Stimulated activated CD4-positive, alpha-beta T cell treated with anti-CD3 and anti-CD28 coated beads, Interleukin-1b, Interleukin-23, amount 100 ng/mL, for 48 hours (primary cell): ENCODE measurements around the gene P2RX3.
"Not testable (repeated sequence)": the region's sequence is repeated elsewhere in the genome, so short reads cannot be mapped to it uniquely, and the experiment has no call there.

ENCODE experiments used
- DNase-seq: peaks from one replicate; pipeline ENCODE4 v3.0.0-alpha.2; 2020

P2RX3 gene

DNA sequence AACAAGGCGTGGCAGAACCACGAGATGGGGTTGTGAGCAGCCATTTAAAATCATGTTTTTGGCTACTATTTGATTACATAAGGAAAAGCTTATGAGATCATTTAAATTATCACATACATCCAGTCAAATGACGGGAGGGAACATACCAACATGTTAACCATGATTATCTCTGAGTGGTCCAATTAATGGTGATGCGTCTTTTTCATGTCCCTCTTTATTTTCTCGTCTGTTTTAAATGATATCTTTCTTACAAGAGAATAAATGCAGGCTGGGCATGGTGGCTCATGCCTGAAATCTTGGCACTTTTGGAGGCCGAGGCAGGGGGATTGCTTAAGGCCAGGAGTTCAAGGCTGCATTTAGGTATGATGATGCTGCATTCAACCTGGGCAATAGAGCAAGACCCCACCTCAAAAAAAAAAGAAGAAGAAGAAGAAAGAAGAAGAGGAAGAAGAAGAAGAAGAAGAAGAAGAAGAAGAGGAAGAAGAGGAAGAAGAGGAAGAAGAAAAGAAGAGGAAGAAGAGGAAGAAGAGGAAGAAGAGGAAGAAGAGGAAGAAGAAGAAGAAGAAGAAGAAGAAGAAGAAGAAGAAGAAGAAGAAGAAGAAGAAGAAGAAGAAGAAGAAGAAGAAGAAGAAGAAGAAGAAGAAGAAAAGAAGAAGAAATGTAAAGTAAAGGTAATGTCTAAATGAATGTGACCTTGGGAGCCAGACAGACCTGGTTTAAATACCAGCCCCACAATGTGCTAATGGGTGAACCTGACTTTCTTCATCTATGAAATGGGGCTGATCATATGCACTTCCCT is 65.0 kb downstream of the P2RX3 start:
- not testable (repeated sequence) for DNase-seq

DNA sequence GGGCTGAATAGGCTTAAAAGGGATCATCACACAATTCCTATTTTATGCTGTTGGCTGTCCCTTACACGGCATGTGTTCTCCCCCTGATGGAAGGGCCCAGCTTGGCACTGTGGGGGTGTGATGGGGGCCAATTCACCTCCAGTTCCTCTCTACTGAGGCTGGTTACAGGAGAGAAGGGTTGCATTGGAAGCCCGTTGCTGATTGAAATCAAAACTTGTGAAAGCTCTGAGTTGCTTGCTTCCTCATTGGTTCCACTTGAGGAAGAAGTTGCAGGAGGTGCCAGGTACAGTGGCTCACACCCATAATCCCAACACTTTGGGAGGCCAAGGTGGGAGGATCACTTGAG is 65.6 kb downstream of the P2RX3 start:
- DNase-seq, result no peak

DNA sequence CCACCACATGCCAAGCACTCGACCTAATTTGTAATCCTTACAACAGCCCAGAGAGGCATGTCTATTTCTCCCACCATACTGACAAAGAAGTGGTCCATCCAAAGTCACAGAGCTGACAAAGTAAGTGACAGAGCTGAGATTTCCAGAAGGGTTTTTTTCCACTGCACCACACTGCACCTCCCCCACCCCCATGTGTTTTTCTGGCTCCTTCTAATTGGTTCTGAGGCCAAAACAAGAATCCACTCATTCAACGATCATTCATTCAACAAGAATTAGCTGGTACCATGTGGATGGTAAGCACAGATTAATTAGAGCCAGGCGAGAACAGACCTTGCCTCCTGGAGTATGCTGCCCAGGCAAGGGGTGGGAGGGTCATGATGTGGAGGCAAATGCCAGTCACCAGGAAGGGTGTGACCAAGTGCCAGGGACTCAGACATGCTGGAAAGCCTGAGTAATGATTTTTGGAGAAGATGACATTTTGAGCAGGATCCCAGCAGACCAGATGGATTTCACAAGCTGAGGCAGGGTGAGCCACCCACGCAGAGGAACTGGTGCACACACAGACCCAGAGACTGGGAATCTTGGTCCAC is 67.2 kb downstream of the P2RX3 start:
- DNase-seq, result no peak

DNA sequence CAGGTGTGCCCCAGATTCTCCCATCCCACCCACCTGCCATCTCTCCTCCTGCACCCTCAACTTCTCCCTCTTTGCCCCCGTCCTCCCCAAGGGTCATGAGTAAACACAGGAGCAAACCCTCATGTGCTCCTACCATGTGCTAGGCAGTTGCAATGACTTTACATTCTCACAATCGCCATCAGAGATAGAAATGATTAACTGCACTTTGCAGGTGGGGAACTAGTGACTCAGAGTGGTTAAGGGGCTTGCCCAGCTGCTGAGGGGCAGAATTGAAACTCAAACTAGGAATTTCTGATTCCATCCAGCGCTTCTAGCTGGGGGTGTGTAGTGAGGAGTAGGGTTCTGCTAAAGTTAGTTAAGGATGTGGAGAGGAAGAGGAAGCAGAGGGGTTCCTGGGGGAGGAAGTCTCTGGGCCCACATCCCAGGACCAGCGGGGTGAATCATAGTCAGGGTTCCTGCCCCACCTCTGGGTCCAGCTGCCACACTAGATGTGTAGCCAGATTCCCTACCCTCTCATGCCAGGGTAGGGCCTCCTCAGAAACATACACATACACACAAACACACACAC is 68.3 kb downstream of the P2RX3 start:
- DNase-seq, result peak; percentile 63

DNA sequence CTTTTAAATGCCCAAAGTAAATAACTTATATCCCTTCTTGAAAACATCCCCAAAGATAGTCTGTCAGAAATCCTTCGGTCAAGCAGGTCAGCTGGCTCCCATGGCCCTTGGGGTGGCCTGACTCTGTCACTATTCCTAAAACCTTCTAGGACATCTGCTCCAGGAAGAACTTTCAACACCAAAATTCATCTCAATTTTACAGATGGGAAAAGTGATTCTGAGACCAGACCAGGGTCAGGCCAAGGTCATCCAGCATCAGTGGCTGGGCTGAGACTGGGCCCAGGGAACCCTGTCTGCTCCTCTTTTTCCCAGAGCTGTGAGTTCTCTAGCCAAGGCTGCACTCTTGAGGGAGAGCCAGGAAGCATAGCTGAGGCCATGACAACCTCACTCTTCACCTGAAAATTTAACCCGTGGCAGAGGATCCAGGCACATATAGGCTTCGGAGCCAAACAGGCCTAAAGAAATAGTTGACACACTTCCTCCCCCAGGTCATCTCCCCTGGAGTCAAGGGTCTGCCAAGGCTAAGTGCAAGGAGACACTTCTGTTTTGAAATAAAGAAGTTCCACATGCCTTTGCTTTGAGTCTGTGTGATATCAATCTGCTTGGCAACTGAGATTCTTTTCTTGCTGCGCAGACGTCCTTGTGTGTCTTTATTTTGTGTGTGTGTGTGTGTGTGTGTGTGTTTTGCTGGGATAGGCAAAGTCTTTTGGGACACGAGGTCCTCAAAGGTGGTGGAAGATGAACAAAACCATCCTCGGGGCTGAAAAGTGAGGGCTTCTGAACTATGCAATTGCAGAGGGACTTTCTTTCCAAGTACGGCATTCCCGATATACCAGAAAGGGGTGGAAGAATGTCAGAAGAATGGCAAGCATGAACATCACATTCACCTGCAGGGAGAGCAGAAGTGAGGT is 69.1 kb downstream of the P2RX3 start:
- no peak for DNase-seq

DNA sequence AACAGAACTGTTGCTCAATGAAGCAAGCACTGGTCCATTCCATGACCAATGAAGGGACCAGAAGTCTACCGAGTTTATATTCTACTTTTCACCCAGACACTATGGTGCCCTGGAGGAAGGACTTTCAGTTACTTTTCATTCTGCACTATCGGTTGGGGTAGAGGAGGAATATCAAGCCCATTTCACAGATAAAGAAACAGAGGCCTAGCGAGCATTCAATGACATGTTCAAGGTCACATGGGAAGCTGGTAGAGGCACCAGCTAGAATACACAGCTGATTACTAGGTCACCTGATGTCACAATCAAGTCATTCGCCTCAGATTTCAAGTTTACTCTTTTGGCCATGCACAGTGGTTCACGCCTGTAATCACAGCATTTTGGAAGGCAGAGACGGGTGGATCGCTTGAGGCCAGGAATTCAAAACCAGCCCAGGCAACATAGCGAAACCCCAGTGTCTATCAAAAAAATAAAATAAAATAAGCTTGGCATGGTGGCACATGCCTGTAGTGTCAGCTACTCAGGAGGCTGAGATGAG is 69.9 kb downstream of the P2RX3 start:
- no peak for DNase-seq

DNA sequence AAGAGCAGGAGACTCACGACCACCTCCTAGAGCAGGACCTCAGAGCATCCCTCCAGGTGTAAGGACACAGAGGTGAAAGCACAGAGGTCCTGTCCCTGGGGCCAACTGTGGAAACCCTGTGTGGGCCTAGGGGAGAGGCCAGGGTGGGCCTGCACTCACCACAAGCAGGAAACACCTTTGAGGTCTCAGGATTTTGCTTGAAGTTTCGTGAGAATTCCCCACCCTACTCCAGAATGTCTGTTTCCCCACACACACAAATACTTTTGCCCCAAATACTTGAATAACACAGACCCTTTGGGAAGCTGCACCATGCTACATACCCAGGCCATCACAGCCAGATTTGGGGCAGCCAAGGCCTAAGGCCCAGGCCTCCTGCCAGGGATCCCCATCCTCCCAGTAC is 70.6 kb downstream of the P2RX3 start:
- no peak for DNase-seq

DNA sequence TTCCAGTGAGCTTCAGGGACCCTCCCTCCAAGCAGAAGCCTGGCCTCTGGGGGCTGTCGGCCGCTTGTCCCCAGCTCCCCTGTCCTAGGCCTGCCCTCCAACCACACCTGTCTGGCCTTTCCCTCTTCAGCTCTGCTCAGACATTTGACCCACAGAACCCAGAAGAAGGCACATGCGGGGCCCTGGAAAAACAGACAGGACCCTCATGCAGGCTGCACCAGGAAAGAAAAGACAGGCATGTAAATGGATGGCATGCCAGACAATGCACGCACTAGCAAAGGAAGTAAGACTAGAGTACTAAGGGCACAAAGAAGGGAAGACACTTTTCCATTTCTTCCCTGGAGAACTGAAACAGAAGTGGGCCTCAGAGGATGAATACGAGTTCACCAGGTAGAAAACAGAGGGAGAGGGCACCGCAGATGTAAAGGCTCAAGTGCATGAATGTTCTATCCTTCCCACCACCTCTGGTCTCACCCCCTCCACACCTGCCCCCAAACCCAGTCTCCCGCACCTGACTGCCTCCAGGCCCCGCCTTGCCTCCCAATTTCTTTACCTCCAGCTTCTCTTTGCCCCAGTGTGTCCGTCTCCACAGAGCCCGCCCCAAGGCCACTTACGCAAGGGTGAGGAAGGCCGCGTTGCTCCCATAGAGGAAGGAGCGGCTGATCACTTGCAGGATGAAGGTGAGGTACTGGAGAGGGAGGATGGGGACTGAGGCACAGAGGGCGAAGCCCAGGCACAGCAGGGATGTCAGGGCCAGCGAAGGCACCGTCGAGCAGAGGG is 71.4 kb downstream of the P2RX3 start:
- DNase-seq, result no peak

DNA sequence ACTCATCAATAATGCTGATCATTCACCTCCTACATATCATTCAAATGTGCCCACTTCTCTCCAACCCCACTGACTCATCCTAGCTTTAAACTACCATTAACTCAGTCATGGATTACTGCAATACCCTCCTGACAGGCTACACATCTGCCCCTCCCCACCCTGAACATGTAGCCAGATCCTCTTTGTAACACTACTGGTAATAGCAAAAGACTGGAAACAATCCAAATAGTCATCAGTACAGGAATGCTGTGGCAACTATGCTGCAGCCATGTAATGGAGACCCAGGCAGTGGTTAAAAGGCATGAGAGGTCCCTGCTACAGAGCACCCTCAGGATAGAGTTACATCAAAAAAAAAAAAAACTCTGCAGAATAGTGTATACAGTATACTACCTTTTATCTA is 72.1 kb downstream of the P2RX3 start:
- no peak for DNase-seq

DNA sequence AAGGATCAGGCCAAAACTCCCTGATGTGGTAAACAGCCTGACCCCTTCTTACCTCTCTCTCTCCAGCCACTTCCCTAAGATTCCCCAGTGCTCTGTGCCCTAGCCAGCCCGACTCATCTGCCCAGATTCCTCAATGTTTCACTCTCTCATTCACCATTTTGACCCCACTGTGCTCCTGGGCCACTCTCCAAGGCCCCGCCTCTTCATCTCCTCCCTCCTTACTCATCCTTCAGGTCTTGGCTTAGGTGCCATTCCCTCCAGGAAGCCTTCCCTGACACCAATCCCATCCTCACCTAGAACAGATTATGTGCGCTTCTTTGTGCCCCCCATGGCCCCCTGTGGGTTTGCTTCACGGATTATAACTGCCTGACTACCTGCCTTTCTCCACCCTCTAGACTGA is 75.5 kb downstream of the P2RX3 start:
- no peak for DNase-seq

DNA sequence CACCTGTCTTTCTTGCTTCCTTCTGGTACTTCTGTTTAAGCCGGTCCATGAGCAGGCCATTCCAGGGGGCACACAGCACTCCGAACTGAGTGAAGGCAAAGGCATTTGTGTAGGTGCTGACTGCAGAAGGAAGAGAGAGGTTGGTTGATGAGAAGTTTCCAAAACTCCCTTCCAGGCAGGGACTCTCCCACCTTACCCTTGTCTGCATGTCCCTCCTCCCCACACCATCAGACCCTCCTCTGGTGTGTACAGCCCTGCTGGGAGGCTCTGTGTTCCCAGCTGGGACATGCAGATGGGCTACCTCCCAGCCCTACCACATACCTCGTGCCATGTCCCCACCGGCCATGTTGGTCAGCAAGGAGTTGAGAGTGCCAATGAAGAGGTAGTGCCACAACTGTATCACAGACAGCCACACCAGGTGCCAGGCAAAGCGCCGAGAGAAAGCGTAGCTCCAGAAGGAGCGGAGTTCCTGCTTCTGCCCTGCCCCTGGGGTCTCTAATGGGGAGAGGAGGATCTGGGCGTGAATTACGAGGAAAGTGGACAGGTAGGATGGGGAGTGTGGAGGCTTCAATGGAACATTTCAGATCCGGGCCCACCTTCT is 76.6 kb downstream of the P2RX3 start:
- no peak for DNase-seq

DNA sequence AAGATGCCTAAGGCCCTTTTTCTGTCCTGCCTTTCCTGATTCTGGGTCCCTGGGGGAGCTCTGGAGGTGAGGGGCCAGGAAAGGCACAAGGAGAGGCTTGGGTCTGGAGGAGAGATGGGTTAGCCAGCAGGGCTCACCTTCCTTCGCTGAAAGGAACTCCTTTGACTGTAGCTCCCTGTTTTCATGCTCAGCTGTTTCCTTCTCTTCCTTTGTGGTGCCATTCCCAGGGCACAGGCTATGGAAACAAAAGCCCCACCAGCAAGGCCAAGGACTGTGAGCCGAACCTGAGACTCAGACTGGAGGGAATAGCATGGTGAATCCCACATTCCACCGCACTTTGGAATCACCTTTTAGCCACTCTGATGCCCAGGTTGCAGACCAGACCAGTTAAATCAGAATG is 78.3 kb downstream of the P2RX3 start:
- no peak for DNase-seq

DNA sequence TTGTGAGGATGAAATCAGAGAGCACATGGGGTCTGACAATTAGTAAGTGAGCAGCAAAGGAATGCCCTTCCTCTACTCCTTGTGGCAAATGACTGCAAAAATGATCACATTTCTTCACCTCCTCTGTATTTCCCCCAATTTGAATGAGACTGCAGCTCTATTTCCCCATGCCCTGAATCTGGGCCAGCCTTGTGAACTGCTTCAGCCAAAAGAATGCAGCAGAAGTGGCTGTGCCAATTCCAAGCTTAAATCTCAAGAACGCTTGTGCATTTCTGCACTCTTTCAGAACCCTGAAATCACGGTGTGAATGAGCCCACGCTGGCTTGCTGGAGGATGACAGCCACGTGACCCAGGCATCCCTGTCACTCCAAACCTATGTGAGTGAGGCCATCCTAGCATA is 78.9 kb downstream of the P2RX3 start:
- no peak for DNase-seq

DNA sequence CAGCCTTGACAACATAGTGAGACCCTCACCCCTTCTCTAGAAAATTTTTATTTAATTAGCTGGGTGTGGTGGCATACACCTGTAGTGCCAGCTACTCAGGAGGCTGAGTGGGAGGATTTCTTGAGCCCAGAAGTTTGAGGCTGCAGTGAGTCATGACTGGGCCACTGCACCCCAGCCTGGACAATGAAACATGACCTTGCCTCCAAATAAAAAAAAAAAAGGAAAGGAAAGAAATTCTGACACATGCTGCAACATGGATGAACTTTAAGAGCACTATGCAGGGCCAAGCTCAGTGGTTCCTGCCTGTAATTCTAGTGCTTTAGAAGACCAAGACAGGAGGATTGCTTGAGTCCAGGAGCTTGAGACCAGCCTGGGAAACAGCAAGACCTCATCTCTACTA is 80.0 kb downstream of the P2RX3 start:
- no peak for DNase-seq

DNA sequence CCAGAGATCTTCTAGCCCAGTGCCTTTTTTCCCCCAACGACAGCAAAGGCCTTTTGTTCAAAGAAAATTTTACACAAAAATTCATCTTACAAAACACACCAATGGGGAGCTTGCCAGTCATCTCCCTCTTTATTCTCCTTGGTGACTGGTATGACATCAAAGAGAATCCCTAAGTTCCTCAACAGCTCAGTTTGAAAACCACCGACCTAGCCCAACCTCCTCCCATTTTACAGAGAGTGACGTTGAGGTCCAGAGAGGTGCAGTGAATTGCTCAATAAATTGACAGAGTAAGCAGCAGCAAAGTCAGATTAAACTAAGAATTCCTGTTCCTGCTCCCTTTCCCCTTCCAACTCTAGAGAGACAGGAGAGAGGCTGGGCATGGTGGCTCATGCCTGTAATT is 81.0 kb downstream of the P2RX3 start:
- no peak for DNase-seq

DNA sequence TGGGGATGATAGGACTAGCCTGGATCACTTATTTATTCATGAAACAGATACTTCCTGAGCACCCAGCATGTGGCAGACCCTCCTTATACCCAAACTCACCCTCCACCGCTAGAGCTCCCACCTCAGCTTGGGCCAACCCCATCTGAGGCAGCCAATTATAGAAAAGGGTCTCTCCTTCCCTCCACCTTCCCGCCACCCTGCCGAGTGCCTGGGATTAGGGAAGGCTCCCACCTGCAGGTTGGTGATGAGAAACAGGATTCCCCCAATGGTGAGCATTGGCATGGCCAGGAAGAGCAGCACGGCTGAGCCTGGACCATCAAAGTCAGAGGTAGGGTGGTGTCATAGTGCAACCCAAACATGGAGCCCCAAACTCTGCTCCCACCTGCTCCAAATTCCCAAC is 82.9 kb downstream of the P2RX3 start:
- DNase-seq, result no peak

DNA sequence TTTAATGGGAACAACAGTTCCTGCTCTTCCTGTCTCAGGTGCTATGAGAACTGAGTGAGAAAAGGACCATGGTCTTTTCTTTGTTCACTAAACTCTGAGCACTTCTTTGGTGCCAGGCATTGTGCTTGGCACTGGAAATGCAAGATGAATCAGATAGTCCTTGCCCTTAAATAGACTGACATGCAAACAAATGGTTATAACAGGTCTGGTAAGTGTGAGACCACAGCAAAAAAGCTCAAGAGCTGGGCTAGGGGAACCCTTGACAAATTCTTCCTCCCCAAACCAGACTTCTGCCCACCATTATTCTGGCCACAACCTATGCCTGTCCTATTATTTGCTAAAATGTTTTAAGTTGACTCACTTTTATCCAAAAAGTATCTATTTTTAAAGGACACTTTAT is 83.7 kb downstream of the P2RX3 start:
- DNase-seq, result no peak
